Right atrium auricular region (tissue), 2 donors: ENCODE data around the gene ANKRD9. TPM values are rescaled to one million over a fixed set of nuclear protein-coding genes. Genes with fewer than 3 reads are reported as not detected.

Source experiments
- DNase-seq: peaks from one replicate; pipeline ENCODE4 v3.0.0-alpha.2; 2019; ENCODE audit warnings: low spot score
- H3K27ac ChIP-seq, 2 donors: fragments of 200-600 bp; sonication (generic); 1 replicate in 1 of 2; 2 replicates in 1 of 2; pipeline ENCODE4 v1.5.1; 2016 to 2019
- H3K27me3 ChIP-seq, 2 donors: fragments of 200-600 bp; sonication (generic); one replicate each; pipeline versions ENCODE4 v1.5.1 to v1.6.0; 2017 to 2019
- H3K36me3 ChIP-seq: fragments of 200-600 bp; sonication (generic); one replicate; pipeline ENCODE4 v1.5.1; 2016
- H3K4me1 ChIP-seq, 2 donors: fragments of 200-600 bp; sonication (generic); one replicate each; pipeline versions ENCODE4 v1.5.1 to v1.6.0; 2017 to 2019
- H3K4me3 ChIP-seq, 2 donors: fragments of 200-600 bp; sonication (generic); 1 replicate in 1 of 2; 2 replicates in 1 of 2; pipeline ENCODE4 v1.5.1; 2017 to 2019; ENCODE audit warnings: mild to moderate bottlenecking in 1 of 2, moderate library complexity in 1 of 2
- H3K9me3 ChIP-seq, 2 donors: fragments of 200-600 bp; sonication (generic); one replicate each; pipeline ENCODE4 v1.5.1; 2019
- total RNA-seq, 2 donors: library from RNA; depleted of rRNA; stranded (reverse); fragments of >200 nt; gene quantifications; one replicate each; pipeline ENCODE4 v1.1.0, GENCODE V29; 2016
- TF ChIP-seq, protein P1 (sequence below), 2 donors: fragments of 200-600 bp; sonication (generic); IDR thresholded peaks; one replicate each; pipeline ENCODE4 v1.5.1; 2019; ENCODE audit warnings: antibody characterized with exemption in 2 of 2

Gene ANKRD9
- total RNA-seq = 100 to 1,000 TPM; 144 to 158 TPM

- H3K27ac ChIP-seq = peak within 1 kb of the TSS; percentile 88 to 94
- peaks cover 11% of the 10 kb centered on the region for H3K36me3 ChIP-seq
- H3K4me1 ChIP-seq = peaks cover 0 to 27% of the 10 kb centered on the region in 2 donors
- H3K27me3 ChIP-seq = no peaks in the 10 kb centered on the region
- peak; percentile 95 for DNase-seq
- H3K4me3 ChIP-seq = peak within 1 kb of the TSS; percentile 57 to 64
- H3K9me3 ChIP-seq = no peaks in the 10 kb centered on the region
- TF ChIP-seq, protein P1, sequence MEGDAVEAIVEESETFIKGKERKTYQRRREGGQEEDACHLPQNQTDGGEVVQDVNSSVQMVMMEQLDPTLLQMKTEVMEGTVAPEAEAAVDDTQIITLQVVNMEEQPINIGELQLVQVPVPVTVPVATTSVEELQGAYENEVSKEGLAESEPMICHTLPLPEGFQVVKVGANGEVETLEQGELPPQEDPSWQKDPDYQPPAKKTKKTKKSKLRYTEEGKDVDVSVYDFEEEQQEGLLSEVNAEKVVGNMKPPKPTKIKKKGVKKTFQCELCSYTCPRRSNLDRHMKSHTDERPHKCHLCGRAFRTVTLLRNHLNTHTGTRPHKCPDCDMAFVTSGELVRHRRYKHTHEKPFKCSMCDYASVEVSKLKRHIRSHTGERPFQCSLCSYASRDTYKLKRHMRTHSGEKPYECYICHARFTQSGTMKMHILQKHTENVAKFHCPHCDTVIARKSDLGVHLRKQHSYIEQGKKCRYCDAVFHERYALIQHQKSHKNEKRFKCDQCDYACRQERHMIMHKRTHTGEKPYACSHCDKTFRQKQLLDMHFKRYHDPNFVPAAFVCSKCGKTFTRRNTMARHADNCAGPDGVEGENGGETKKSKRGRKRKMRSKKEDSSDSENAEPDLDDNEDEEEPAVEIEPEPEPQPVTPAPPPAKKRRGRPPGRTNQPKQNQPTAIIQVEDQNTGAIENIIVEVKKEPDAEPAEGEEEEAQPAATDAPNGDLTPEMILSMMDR (IDR thresholded peaks at IDR 0.05) = no peak
Measured at GRCh38 chr14:102509746-102510615, at the start of gene ANKRD9. ANKRD9 (minus strand) TSS chr14:102509776; CDS start chr14:102507889, 1,887 bp downstream.

DNA sequence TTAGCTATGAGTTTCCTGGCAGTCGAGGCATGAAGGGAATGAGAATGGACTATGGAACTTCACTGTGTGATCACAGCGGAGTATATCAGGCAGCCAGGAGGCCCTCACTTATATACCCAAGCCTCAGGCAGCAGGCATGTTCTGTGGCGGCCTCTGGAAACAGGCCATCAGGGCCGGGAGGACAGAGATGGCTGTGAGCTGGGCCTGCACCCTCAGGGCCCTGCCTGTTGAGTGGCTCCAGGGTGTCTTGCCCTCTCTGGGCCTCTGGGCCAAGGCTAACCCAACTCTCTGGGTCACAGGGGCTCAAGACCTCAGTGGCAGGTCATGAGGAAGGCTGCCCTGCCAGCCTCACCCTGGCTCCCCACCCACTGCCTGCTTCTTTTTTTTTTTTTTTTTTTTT is 49.0 kb upstream of the ANKRD9 start:
- TF ChIP-seq, protein P1 (IDR thresholded peaks at IDR 0.05) = no peak
- no peak for DNase-seq
- Histone ChIP-seq H3K36me3 (no peaks in the 10 kb centered on the region), H3K4me3 (no peak overlapping the region), H3K4me1 (peaks cover 0 to 12% of the 10 kb centered on the region in 2 donors), H3K9me3 (no peaks in the 10 kb centered on the region), H3K27ac (no peak overlapping the region), H3K27me3 (no peaks in the 10 kb centered on the region)

DNA sequence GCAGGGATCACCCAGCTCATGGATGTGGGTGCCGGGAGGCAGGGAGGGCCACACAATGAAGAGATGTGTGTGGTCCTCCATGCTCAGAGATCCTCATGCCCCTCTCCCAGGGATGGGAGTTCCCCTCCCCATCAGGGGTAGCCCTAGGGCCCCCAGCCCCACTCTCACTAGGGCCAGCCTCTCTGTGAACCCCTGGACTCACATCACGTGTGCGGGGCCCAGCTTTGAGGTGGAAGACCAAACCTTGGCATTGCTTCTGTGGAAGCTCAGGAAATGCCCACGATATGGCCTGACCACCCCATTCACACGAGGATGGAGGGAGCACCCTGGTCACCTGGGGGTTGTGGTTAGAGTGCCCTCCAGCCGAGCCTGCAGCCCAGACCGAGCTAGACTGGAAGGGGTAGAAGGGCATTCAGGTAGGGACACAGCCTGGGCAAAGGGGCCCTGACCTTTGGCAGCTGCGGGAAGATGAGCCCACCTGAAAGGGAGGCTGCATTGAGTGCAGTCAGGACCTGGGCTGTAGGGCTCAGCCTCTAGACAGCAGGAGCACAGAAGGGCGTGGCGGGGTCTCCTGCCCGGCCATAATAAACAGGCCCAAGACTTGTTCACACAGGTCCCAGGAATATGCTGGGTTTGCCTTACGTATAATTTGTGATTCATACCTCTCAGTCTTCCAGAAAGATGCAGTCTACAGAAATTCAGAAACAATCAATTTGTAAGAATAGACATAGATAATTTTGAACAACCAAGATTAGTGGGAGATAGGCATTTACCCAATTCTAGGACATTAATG is 48.1 kb upstream of the ANKRD9 start:
- TF ChIP-seq, protein P1 (IDR thresholded peaks at IDR 0.05) = no peak
- Histone ChIP-seq H3K4me3 (no peak overlapping the region), H3K9me3 (no peaks in the 10 kb centered on the region), H3K4me1 (peaks cover 0 to 12% of the 10 kb centered on the region in 2 donors), H3K36me3 (no peaks in the 10 kb centered on the region), H3K27me3 (no peaks in the 10 kb centered on the region), H3K27ac (no peak overlapping the region)
- DNase-seq = no peak

GRCh38 chr14:102556098-102556677 is 46.6 kb upstream of the ANKRD9 start:
- Histone ChIP-seq H3K9me3 (no peaks in the 10 kb centered on the region), H3K36me3 (no peaks in the 10 kb centered on the region), H3K4me1 (peaks cover 0 to 12% of the 10 kb centered on the region in 2 donors), H3K4me3 (no peak overlapping the region), H3K27me3 (no peaks in the 10 kb centered on the region), H3K27ac (no peak overlapping the region)
- TF ChIP-seq, protein P1 (IDR thresholded peaks at IDR 0.05) = no peak
- DNase-seq = no peak

DNA sequence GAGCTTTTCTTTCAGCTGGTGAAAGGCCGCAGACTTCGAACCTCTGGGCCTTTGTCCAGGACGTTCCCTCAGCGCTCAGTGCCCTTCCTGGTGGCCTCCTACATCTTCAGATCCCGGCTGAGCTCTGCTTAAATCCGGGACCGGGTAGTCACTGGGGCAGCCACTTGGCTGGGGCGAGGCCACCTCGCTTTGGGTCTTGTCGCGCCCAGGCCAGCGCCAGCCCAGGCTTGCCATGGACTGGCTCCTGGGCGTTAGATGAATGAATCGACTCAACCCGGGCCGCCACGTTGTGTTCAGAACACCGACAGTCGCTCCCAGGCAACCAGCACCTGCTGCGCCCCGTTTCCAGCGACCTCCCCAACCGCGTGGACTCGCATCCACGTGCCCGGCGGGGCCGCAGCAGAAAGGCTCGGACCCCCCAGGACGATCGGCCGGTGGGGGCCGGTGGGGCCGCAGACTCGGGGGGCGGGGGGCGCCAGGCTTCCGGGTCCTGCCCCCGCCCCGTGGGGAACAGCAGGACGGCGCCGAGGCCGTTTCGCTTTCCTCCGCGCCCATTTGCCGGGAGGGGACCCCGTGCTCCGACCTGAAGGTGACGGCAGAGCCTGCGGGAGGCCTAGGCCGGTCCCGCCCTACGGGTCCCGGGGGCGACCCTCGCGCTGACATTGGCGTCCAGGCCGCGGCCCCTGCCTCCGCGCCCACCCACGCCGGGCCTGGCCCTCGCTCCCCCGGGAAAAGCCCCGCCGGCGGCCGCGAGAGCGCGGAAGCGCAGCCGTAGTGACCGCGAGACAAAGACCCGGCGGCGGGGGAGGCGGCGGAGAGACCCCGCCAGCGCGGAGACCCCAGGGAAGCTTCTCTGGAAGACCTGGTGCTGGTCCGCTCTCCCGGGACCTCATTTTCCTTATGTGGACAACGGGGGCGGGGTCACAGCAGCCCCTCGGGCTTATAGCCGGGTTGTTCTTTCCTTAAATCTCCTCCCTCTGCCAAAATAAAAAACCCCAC is 45.5 kb upstream of the ANKRD9 start:
- DNase-seq = no peak
- Histone ChIP-seq H3K36me3 (no peaks in the 10 kb centered on the region), H3K27me3 (no peaks in the 10 kb centered on the region), H3K4me3 (peak overlapping the region; percentile 54 to 95), H3K27ac (peak overlapping the region; percentile 2 to 44), H3K9me3 (no peaks in the 10 kb centered on the region), H3K4me1 (peaks cover 0 to 12% of the 10 kb centered on the region in 2 donors)
- TF ChIP-seq, protein P1 (IDR thresholded peaks at IDR 0.05) = no peak
